K562 (cell line): ENCODE results near the gene LAMA5. TPM values are rescaled to one million over a fixed set of nuclear protein-coding genes. Genes with fewer than 3 reads are reported as not detected.

Source experiments
- CBFA2T2 ChIP-seq: fragments of 450-650 bp; conservative IDR thresholded peaks from 2 replicates; pipeline ENCODE4 v1.6.1; 2017; ENCODE audit warnings: mild to moderate bottlenecking
- ESRRB ChIP-seq: fragments of 250-450 bp; sonication (Bioruptor Pico); IDR thresholded peaks from 2 replicates; pipeline ENCODE4 v1.5.0; 2020; ENCODE audit warnings: mild to moderate bottlenecking, moderate library complexity, borderline replicate concordance
- FUS ChIP-seq: fragments of 200-400 bp; formaldehyde crosslinking; optimal IDR thresholded peaks from 2 replicates; pipeline ENCODE3; 2017; ENCODE audit warnings: low read depth, low read length
- GTF2A2 ChIP-seq: IDR thresholded peaks from 2 replicates; pipeline ENCODE4 v1.6.1; 2016; ENCODE audit warnings: mild to moderate bottlenecking, missing genetic modification characterization, missing compliant biosample characterization
- NCOR1 ChIP-seq: fragments of 450-650 bp; IDR thresholded peaks from 2 replicates; pipeline ENCODE4 v1.6.1; 2016; ENCODE audit warnings: mild to moderate bottlenecking, moderate library complexity
- PATZ1 ChIP-seq: fragments of 250-450 bp; sonication (Bioruptor Pico); IDR thresholded peaks from 2 replicates; pipeline ENCODE4 v1.5.0; 2020; ENCODE audit warnings: mild to moderate bottlenecking, borderline replicate concordance
- TFE3 ChIP-seq: fragments of 450-650 bp; formaldehyde crosslinking; IDR thresholded peaks from 2 replicates; pipeline ENCODE4 v1.4.0; 2020; ENCODE audit warnings: mild to moderate bottlenecking, mixed read lengths
- THAP12 ChIP-seq: fragments of 250-450 bp; sonication (Bioruptor Pico); IDR thresholded peaks from 2 replicates; pipeline ENCODE4 v1.9.0; 2021; ENCODE audit warnings: mild to moderate bottlenecking, inconsistent platforms
- U2AF2 ChIP-seq: fragments of 200-400 bp; formaldehyde crosslinking; optimal IDR thresholded peaks from 2 replicates; pipeline ENCODE3; 2017; ENCODE audit warnings: low read depth, mild to moderate bottlenecking, low read length
- ZBED1 ChIP-seq: IDR thresholded peaks from 2 replicates; pipeline ENCODE4 v1.6.1; 2014
- polyA plus RNA-seq, 8 experiments: library from polyadenylated mRNA; depleted of rRNA in 4 of 8; stranded (reverse) in 5 of 8; unstranded in 3 of 8; fragments of >200 nt; fragmentation: Nextera tagmentation in 2 of 8; fragmentation: Illumina TruSeq in 1 of 8; extraction: Ambion mirVana in 2 of 8; extraction: Trizol in 1 of 8; gene quantifications; 2 replicates each; pipeline versions ENCODE4 v1.2.1 to v1.2.3, GENCODE V29; 2011 to 2014; ENCODE audit warnings: inconsistent platforms in 1 of 8, missing spikeins in 1 of 8
- total RNA-seq, 7 experiments: library from RNA; depleted of rRNA in 6 of 7; stranded (reverse); fragments of >200 nt in 6 of 7; fragmentation: Illumina TruSeq in 2 of 7; extraction: Trizol in 2 of 7; gene quantifications; 2 replicates each; pipeline versions ENCODE4 v1.2.1 to v1.2.3, GENCODE V29; 2011 to 2021; ENCODE audit warnings: low replicate concordance in 1 of 7
- TF ChIP-seq, protein P1 (sequence below): fragments of 250-450 bp; sonication (Bioruptor Pico); IDR thresholded peaks from 2 replicates; pipeline ENCODE4 v1.4.0; 2020; ENCODE audit warnings: mild to moderate bottlenecking, moderate library complexity
- TF ChIP-seq, protein P2 (sequence below): sonication (generic); formaldehyde crosslinking; IDR thresholded peaks from 2 replicates; pipeline ENCODE4 v1.8.0; 2023; ENCODE audit warnings: missing genetic modification reagents, mild to moderate bottlenecking, borderline replicate concordance

Gene LAMA5
- total and polyA plus RNA-seq, 9 of the 15 experiments (the other 6 are each of a cell fraction or from before 2014, with no cell fraction given), result 0.31 to 101 (median 7.8) TPM

DNA sequence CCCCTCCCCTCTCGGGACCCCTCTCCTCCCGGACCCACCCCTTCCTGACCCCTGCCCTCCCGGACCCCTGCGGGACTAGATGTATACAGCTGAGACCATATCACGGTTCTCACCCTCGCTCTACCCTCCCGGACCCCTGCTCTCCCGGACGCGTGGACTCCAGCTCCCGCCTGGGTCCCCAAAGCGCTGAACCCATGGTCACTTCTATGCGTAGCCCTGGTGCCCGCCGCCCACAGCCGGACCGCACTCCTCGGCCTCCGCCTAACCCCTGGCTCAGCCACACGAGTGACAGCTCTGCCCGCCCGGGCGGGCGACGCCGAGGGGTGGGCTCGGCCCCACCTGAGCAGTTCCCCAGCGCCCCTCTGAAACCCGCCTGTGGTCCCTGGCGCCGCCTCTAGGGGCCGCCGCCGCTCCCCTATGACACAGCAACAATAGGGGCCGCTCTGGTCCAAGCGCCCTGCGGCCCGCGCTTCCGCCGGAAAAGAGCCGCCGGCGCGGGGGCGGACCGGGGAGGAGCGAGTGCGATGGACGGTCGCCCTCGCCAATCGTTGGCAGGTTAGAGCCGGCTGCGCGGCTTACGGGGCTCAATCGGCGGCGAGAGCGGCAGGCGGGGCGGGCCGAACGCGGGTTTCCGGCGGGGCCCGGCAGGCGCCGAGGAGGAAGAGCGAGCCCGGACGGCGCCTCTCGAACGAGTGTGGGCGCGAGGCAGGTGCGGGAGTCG is 64.6 kb downstream of the LAMA5 start, which contains the start of gene ADRM1 (continued):
- TF ChIP-seq PATZ1 (CRISPR knock-in tag) (no peak), CBFA2T2 (no peak), U2AF2 (no peak), THAP12 (CRISPR knock-in tag) (peak; percentile 76), NCOR1 (no peak), ZBED1 (no peak), TFE3 (CRISPR knock-in tag) (no peak), ESRRB (CRISPR knock-in tag) (no peak), GTF2A2 (tag) (no peak), FUS (peak; percentile 63)
- TF ChIP-seq, protein P1, sequence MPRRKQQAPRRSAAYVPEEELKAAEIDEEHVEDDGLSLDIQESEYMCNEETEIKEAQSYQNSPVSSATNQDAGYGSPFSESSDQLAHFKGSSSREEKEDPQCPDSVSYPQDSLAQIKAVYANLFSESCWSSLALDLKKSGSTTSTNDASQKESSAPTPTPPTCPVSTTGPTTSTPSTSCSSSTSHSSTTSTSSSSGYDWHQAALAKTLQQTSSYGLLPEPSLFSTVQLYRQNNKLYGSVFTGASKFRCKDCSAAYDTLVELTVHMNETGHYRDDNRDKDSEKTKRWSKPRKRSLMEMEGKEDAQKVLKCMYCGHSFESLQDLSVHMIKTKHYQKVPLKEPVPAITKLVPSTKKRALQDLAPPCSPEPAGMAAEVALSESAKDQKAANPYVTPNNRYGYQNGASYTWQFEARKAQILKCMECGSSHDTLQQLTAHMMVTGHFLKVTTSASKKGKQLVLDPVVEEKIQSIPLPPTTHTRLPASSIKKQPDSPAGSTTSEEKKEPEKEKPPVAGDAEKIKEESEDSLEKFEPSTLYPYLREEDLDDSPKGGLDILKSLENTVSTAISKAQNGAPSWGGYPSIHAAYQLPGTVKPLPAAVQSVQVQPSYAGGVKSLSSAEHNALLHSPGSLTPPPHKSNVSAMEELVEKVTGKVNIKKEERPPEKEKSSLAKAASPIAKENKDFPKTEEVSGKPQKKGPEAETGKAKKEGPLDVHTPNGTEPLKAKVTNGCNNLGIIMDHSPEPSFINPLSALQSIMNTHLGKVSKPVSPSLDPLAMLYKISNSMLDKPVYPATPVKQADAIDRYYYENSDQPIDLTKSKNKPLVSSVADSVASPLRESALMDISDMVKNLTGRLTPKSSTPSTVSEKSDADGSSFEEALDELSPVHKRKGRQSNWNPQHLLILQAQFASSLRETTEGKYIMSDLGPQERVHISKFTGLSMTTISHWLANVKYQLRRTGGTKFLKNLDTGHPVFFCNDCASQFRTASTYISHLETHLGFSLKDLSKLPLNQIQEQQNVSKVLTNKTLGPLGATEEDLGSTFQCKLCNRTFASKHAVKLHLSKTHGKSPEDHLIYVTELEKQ, result no peak
- TF ChIP-seq, protein P2, sequence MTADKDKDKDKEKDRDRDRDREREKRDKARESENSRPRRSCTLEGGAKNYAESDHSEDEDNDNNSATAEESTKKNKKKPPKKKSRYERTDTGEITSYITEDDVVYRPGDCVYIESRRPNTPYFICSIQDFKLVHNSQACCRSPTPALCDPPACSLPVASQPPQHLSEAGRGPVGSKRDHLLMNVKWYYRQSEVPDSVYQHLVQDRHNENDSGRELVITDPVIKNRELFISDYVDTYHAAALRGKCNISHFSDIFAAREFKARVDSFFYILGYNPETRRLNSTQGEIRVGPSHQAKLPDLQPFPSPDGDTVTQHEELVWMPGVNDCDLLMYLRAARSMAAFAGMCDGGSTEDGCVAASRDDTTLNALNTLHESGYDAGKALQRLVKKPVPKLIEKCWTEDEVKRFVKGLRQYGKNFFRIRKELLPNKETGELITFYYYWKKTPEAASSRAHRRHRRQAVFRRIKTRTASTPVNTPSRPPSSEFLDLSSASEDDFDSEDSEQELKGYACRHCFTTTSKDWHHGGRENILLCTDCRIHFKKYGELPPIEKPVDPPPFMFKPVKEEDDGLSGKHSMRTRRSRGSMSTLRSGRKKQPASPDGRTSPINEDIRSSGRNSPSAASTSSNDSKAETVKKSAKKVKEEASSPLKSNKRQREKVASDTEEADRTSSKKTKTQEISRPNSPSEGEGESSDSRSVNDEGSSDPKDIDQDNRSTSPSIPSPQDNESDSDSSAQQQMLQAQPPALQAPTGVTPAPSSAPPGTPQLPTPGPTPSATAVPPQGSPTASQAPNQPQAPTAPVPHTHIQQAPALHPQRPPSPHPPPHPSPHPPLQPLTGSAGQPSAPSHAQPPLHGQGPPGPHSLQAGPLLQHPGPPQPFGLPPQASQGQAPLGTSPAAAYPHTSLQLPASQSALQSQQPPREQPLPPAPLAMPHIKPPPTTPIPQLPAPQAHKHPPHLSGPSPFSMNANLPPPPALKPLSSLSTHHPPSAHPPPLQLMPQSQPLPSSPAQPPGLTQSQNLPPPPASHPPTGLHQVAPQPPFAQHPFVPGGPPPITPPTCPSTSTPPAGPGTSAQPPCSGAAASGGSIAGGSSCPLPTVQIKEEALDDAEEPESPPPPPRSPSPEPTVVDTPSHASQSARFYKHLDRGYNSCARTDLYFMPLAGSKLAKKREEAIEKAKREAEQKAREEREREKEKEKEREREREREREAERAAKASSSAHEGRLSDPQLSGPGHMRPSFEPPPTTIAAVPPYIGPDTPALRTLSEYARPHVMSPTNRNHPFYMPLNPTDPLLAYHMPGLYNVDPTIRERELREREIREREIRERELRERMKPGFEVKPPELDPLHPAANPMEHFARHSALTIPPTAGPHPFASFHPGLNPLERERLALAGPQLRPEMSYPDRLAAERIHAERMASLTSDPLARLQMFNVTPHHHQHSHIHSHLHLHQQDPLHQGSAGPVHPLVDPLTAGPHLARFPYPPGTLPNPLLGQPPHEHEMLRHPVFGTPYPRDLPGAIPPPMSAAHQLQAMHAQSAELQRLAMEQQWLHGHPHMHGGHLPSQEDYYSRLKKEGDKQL (CRISPR knock-in tag), result no peak
